ENCODE measurements around the gene SEH1L.

- no peak for TF ChIP-seq POLR2A (IDR thresholded peaks at IDR 0.05)
- no peak for TF ChIP-seq CTCF (IDR thresholded peaks at IDR 0.05)
- no peak for TF ChIP-seq EP300 (IDR thresholded peaks at IDR 0.05; ENCODE audit: low read depth)
- no peak for TF ChIP-seq POLR2AphosphoS5 (IDR thresholded peaks at IDR 0.05)
These were observed 20.3 kb downstream of the SEH1L start for GRCh38 chr18:12968115-12968514.

Data from transverse colon (tissue), 4 donors.